LNCaP clone FGC (cell line): ENCODE data around the gene SNIP1.
"Not testable (repeated sequence)": the region's sequence is repeated elsewhere in the genome, so short reads cannot be mapped to it uniquely, and the experiment has no call there.

Experiments
- DNase-seq: peaks from one replicate; pipeline ENCODE4 v3.0.0-alpha.2; 2011; ENCODE audit warnings: low read depth
- H3K4me3 ChIP-seq: 2 replicates; pipeline ENCODE4 v1.5.1; 2011; ENCODE audit warnings: mild to moderate bottlenecking, low read depth, low read length, control low read depth
- TF ChIP-seq, protein P1 (sequence below): IDR thresholded peaks from 2 replicates; pipeline ENCODE4 v1.5.1; 2012; ENCODE audit warnings: mild to moderate bottlenecking; ENCODE audit not compliant: control insufficient read depth, insufficient read depth; ENCODE audit errors: extremely low read depth

The SNIP1 gene

DNA sequence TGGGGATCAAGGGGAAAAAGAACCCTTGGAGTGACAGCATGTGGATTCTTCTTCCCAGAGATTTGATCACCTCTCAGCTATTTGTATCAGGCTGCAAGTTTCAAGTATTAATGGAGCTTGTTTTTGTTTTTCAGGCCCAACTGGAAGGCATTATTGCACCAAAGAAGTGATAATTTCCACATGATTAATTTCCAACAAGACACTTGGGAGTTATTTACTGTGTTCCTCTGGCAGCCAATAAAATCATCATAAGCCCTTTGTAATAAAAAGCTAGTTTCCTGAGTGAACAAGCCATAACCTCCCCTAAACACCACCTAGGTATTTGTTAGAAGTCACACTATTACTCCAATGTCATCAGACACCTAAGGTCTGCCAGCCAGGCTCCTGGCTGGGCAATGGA, 10.8 kb upstream of the SNIP1 start:
- TF ChIP-seq, protein P1, sequence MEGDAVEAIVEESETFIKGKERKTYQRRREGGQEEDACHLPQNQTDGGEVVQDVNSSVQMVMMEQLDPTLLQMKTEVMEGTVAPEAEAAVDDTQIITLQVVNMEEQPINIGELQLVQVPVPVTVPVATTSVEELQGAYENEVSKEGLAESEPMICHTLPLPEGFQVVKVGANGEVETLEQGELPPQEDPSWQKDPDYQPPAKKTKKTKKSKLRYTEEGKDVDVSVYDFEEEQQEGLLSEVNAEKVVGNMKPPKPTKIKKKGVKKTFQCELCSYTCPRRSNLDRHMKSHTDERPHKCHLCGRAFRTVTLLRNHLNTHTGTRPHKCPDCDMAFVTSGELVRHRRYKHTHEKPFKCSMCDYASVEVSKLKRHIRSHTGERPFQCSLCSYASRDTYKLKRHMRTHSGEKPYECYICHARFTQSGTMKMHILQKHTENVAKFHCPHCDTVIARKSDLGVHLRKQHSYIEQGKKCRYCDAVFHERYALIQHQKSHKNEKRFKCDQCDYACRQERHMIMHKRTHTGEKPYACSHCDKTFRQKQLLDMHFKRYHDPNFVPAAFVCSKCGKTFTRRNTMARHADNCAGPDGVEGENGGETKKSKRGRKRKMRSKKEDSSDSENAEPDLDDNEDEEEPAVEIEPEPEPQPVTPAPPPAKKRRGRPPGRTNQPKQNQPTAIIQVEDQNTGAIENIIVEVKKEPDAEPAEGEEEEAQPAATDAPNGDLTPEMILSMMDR = no peak
- H3K4me3 ChIP-seq = no peak overlapping the region
- no peak for DNase-seq

DNA sequence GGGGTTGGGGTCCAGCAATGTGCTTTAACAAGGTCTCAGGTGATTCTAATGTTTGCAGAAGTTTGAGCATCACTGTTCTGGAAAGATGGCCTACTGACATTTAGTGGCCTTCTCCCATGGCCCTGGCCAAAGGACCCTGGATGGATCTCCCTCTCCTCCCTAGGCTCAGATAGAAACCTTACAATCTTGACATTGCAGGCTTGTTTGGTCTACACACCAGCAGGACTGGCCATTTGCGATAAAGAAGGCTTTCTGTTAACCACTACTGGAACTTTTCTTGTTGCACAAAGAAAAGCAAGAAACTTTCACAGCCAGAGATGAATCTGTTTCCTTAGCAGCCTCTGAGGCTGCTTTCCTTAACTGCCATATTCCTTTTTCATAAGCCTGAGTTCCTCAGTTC, 8.9 kb upstream of the SNIP1 start:
- TF ChIP-seq, protein P1 = no peak
- no peak overlapping the region for H3K4me3 ChIP-seq
- no peak for DNase-seq

DNA sequence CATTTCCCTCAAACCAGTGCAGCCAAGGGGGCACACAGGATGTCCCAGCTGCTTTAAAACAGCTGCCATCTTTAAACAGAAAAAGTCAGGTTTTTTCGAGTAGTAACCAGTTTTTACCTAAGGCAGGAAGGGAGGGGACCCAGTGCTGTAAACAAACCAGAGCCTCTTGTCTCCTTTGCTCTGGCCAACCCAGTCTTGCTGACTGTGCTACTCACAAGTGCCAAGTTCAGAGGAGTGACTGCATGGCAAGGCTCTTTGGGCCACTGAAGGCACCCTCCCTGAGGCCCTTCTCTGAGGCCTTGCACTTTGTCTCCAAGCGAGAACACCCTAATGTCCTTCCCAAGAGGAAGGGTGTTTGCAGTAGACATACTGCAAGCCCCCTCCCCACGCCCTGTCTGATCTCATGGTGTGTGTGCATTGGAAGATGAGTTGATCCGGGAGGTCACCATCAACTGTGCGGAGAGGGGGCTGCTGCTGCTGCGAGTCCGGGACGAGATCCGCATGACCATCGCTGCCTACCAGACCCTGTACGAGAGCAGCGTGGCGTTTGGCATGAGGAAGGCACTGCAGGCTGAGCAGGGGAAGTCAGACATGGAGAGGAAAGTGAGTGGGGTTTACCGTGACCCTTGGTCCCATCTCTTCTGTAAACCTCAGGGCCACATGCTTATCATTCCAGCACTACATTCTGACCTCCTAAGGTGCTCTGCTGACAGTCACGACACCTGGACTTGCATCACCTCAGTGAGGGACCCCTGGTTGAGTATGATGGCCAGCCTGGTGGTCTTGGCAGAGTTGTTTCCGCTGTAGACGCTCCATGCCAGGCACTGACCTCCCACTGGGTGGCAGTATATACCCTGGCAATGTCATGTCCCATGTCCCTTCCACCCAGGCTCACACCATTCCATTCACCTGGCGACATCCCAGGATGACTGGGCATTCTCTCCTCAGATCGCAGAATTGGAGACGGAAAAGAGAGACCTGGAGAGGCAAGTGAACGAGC, 7.3 kb upstream of the SNIP1 start:
- TF ChIP-seq, protein P1 = 0 out of 2 replicates have a peak, but pooled peaks have one; percentile 29
- no peak overlapping the region for H3K4me3 ChIP-seq
- DNase-seq = no peak

DNA sequence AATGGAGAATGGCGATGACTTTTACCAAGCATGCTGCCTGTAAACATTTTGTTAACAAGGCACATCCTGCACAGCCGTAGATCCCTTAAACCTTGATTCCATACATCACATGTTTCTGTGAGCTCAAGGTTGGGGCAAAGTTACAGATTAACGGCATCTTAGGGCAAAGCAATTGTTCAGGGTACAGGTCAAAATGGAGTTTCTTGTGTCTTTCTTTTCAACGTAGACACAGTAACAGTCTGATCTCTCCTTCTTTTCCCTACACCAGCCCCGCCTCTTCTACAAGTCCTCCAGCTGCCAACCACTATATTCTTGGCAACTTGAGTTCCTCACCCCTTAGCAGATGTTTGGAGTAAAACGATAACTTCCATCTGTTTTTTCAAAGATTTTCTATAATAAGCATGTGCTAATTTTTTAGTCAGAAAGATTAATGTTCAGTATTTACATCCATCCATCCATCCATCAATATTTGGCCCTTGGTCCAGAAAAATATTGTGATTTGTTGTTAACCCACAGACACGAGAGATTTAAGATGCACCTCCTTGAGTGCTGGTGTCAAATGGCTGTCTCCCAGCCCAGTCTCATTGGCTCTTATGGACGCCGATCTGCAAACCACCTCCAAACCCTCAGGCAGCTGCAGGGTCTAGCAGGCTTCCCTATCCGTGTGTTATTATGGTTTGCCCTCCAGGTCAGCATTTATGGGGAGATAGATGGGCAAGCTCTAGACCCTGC, 6.5 kb upstream of the SNIP1 start:
- TF ChIP-seq, protein P1 = no peak
- no peak for DNase-seq
- H3K4me3 ChIP-seq = no peak overlapping the region

DNA sequence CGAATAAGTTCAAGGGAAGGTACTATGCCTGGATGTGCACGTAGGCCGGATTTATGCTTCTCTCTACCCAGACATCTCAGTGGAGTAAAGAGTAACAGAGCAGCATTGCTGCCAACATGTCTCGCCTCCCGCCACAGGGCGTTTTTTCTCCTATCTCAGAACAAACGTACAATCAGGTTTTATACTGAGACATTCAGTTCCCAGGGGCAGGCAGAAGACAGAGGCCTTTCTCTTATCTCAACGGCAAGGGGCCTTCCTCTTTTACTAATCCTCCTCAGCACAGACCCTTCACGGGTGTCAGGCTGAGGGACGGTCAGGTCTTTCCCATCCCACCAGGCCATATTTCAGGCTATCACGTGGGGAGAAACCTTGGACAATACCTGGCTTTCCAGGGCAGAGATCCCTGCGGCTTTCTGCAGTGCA, 5.9 kb upstream of the SNIP1 start:
- DNase-seq, H3K4me3 ChIP-seq: not testable (repeated sequence)

DNA sequence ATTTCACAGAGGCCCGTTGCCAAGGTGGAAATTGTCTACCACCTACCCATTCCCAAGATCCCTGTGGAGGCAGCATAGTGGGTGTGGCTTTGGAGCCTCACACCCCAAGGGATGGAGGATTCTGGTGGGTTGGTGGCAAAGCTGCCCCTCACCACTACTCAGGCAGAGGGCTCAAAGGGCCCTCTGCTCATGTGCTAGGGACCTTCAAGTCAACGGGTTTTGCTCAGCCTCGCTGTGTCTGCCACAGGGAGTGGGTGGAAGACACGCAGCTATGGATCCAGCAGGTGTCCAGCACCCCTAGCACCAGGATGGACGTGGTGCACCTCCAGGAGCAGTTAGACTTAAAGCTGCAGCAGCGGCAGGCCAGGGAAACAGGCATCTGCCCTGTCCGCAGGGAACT, 5.0 kb upstream of the SNIP1 start:
- no peak for DNase-seq

DNA sequence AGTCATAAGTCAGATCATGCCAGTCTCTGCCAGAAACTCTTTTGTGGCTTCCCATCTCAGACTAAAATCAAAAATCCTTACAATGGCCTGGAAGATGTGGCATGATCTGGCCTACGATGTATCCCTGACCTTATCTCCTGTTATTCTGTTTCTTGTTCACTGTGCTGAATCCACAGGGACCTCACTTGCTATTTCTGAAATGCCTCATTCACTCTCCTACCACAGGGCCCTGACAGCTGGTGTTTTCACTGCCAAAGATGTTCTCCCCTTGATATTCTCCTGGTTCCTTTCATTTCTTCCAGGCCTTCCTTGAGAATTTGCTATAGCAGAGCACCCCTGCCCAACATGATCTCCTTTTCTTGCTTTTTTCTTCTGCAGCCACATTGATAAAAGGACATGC, 4.3 kb upstream of the SNIP1 start:
- TF ChIP-seq, protein P1 = no peak
- no peak overlapping the region for H3K4me3 ChIP-seq
- DNase-seq = no peak

More for the DNA sequence above, 5.0 kb upstream of the SNIP1 start:
- H3K4me3 ChIP-seq = no peak overlapping the region
- TF ChIP-seq, protein P1 = no peak
